Measurements from ENCODE around the gene FNDC3A.

The FNDC3A gene

GRCh38 chr13:49253310-49253709 is 277.6 kb downstream of the FNDC3A start:
- no peaks in the 10 kb centered on the region for H3K27me3 ChIP-seq (ENCODE audit: insufficient read depth, poor library complexity, severe bottlenecking)
- no peak overlapping the region for H3K27ac ChIP-seq (ENCODE audit: poor library complexity, severe bottlenecking)
- ATAC-seq (ENCODE audit: low read depth) (no peak), DNase-seq (ENCODE audit: low spot score) (no peak)
- no peak overlapping the region for H3K4me3 ChIP-seq (ENCODE audit: severe bottlenecking)
- TF ChIP-seq, protein P1, sequence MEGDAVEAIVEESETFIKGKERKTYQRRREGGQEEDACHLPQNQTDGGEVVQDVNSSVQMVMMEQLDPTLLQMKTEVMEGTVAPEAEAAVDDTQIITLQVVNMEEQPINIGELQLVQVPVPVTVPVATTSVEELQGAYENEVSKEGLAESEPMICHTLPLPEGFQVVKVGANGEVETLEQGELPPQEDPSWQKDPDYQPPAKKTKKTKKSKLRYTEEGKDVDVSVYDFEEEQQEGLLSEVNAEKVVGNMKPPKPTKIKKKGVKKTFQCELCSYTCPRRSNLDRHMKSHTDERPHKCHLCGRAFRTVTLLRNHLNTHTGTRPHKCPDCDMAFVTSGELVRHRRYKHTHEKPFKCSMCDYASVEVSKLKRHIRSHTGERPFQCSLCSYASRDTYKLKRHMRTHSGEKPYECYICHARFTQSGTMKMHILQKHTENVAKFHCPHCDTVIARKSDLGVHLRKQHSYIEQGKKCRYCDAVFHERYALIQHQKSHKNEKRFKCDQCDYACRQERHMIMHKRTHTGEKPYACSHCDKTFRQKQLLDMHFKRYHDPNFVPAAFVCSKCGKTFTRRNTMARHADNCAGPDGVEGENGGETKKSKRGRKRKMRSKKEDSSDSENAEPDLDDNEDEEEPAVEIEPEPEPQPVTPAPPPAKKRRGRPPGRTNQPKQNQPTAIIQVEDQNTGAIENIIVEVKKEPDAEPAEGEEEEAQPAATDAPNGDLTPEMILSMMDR (IDR thresholded peaks at IDR 0.05; ENCODE audit: poor library complexity, severe bottlenecking) = no peak
- no peaks in the 10 kb centered on the region for H3K4me1 ChIP-seq (ENCODE audit: insufficient read depth, poor library complexity, severe bottlenecking)
- peaks cover 53% of the 10 kb centered on the region for H3K36me3 ChIP-seq (ENCODE audit: low read depth)
- H3K9me3 ChIP-seq (ENCODE audit: severe bottlenecking) = no peaks in the 10 kb centered on the region

DNA sequence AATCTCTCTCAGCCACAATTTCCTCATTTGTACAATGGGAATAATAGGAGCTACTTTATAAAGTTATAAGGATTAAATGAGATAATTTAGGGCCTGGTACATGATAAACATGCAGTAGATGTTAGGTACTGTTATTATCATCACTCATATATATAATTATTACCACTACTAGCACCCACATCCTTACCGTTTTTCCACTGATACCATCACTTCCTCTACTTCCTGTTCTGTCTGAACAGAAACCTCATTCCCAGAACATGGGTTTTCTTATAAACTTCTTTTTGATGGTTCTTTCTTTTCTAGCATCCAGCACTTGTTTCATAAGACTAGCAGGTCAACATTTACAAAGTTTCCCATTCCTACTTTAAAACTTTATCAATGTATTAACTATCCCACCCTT is 278.3 kb downstream of the FNDC3A start:
- TF ChIP-seq, protein P1 (IDR thresholded peaks at IDR 0.05; ENCODE audit: poor library complexity, severe bottlenecking) = no peak
- no peak for ATAC-seq (ENCODE audit: low read depth)

DNA sequence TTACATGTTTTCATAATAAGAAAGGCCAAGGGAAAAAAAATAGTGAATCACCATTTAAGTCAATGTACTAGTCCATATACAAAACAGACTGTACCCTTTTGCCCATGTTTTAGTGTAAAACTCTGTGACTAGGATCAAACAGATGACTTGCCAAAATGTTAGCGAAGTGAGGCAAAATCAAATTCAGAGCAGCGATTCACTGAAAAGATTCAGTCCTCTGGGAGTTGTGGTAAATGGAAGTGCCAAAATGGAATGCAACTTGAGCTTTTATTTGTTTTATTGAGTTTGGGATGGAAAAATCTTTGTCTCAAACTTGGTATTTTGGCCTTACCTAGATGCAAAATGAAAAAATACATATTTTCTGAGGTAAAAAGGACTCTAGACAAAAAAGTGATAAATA is 281.1 kb downstream of the FNDC3A start:
- no peak for DNase-seq (ENCODE audit: low spot score)
- H3K4me1 ChIP-seq (ENCODE audit: insufficient read depth, poor library complexity, severe bottlenecking) = no peaks in the 10 kb centered on the region
- peaks cover 61% of the 10 kb centered on the region for H3K36me3 ChIP-seq (ENCODE audit: low read depth)
- TF ChIP-seq, protein P1 (IDR thresholded peaks at IDR 0.05; ENCODE audit: poor library complexity, severe bottlenecking) = no peak
- H3K27me3 ChIP-seq (ENCODE audit: insufficient read depth, poor library complexity, severe bottlenecking) = no peaks in the 10 kb centered on the region
- ATAC-seq (ENCODE audit: low read depth) = no peak
- no peak overlapping the region for H3K27ac ChIP-seq (ENCODE audit: poor library complexity, severe bottlenecking)
- no peak overlapping the region for H3K4me3 ChIP-seq (ENCODE audit: severe bottlenecking)
- no peaks in the 10 kb centered on the region for H3K9me3 ChIP-seq (ENCODE audit: severe bottlenecking)

More for the DNA sequence above, 278.3 kb downstream of the FNDC3A start:
- DNase-seq (ENCODE audit: low spot score) = no peak
- Histone ChIP-seq H3K9me3 (ENCODE audit: severe bottlenecking) (no peaks in the 10 kb centered on the region), H3K27ac (ENCODE audit: poor library complexity, severe bottlenecking) (no peak overlapping the region), H3K36me3 (ENCODE audit: low read depth) (peaks cover 60% of the 10 kb centered on the region), H3K4me1 (ENCODE audit: insufficient read depth, poor library complexity, severe bottlenecking) (no peaks in the 10 kb centered on the region), H3K27me3 (ENCODE audit: insufficient read depth, poor library complexity, severe bottlenecking) (no peaks in the 10 kb centered on the region), H3K4me3 (ENCODE audit: severe bottlenecking) (no peak overlapping the region)

GRCh38 chr13:49258089-49258796 is 282.5 kb downstream of the FNDC3A start:
- no peaks in the 10 kb centered on the region for H3K4me1 ChIP-seq (ENCODE audit: insufficient read depth, poor library complexity, severe bottlenecking)
- TF ChIP-seq, protein P1 (IDR thresholded peaks at IDR 0.05; ENCODE audit: poor library complexity, severe bottlenecking) = no peak
- no peaks in the 10 kb centered on the region for H3K27me3 ChIP-seq (ENCODE audit: insufficient read depth, poor library complexity, severe bottlenecking)
- H3K36me3 ChIP-seq (ENCODE audit: low read depth) = peaks cover 57% of the 10 kb centered on the region
- ATAC-seq (ENCODE audit: low read depth) = no peak
- no peak overlapping the region for H3K4me3 ChIP-seq (ENCODE audit: severe bottlenecking)
- DNase-seq (ENCODE audit: low spot score) = no peak
- H3K9me3 ChIP-seq (ENCODE audit: severe bottlenecking) = no peaks in the 10 kb centered on the region
- no peak overlapping the region for H3K27ac ChIP-seq (ENCODE audit: poor library complexity, severe bottlenecking)

All from RWPE2 (cell line).